IPS-15b (cell line): ENCODE data around the gene PHKG2.
"Not testable (repeated sequence)": the region's sequence is repeated elsewhere in the genome, so short reads cannot be mapped to it uniquely, and the experiment has no call there.

Source experiments
- H3K27me3 ChIP-seq: one replicate; pipeline ENCODE4 v1.6.1; 2013; ENCODE audit warnings: low read length; ENCODE audit not compliant: control insufficient read depth, insufficient read depth
- H3K36me3 ChIP-seq: one replicate; pipeline ENCODE4 v1.6.1; 2013; ENCODE audit warnings: low read length; ENCODE audit not compliant: control insufficient read depth, insufficient read depth
- H3K4me1 ChIP-seq: one replicate; pipeline ENCODE4 v1.6.1; 2013; ENCODE audit warnings: mild to moderate bottlenecking, low read length; ENCODE audit not compliant: control insufficient read depth, insufficient read depth
- H3K4me3 ChIP-seq: one replicate; pipeline ENCODE4 v1.5.1; 2013; ENCODE audit warnings: low read depth, low read length
- H3K9ac ChIP-seq: one replicate; pipeline ENCODE4 v1.6.1; 2013; ENCODE audit warnings: low read depth, mild to moderate bottlenecking, low read length
- H3K9me3 ChIP-seq: one replicate; pipeline ENCODE4 v1.6.1; 2013; ENCODE audit warnings: mild to moderate bottlenecking, low read length; ENCODE audit not compliant: control insufficient read depth, insufficient read depth

Gene PHKG2, protein sequence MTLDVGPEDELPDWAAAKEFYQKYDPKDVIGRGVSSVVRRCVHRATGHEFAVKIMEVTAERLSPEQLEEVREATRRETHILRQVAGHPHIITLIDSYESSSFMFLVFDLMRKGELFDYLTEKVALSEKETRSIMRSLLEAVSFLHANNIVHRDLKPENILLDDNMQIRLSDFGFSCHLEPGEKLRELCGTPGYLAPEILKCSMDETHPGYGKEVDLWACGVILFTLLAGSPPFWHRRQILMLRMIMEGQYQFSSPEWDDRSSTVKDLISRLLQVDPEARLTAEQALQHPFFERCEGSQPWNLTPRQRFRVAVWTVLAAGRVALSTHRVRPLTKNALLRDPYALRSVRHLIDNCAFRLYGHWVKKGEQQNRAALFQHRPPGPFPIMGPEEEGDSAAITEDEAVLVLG

DNA sequence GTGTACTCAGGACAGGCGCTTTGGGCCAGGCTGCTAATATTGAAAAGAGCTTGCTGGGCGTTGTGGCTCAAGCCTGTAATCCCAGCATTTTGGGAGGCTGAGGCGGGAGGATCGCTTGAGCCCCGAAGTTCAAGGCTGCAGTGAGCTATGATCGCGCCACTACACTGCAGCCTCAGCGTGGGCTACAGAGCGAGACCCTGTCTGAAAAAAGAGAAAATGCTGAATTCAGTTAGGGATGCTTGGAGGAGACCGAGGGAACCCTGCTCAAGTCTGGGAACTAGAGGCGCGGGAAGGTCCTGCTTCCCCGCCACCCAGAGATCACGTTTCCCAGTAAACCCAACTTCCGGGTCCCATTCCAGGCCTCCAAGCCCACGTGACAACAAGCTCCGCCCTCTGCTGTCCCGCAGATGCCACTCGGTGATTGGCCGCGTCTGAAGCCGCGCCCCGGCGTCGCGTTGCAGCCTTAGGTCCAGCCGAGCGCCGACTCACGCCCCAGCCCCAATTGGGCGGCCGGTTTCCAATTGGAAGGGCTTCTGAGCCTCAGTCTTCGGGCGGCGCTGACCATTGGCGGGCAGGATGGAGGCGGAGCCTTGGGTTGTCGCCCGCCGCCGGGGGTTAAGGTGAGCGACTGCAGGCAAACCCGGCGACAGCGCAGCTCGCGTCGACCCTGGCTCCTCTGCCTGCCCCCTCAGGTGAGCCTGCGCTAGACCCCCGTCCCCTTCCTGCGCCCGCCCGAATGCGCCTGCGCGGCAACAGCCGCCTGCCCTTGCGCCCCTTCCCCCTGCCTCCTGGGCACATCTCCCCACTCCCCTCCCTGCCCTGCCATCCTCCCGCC, at the start of gene PHKG2:
PHKG2 (plus strand) TSS at position 627 of the 835 bp plus-strand sequence. CDS start 396 bp downstream, outside the sequence.
- Histone ChIP-seq H3K27me3 (no peaks in the 10 kb centered on the region), H3K4me1 (peaks cover 3% of the 10 kb centered on the region), H3K36me3 (peaks cover 13% of the 10 kb centered on the region), H3K9me3 (no peaks in the 10 kb centered on the region), H3K9ac (peak within 1 kb of the TSS; percentile 61), H3K4me3 (peak within 1 kb of the TSS; percentile 58)

- peak within 1 kb of the TSS; percentile 100 for H3K9ac ChIP-seq
- H3K4me3 ChIP-seq, result peak within 1 kb of the TSS; percentile 96
- no peaks in the 10 kb centered on the region for H3K9me3 ChIP-seq
- no peaks in the 10 kb centered on the region for H3K4me1 ChIP-seq
- peaks cover 31% of the 10 kb centered on the region for H3K27me3 ChIP-seq
- peaks cover 15% of the 10 kb centered on the region for H3K36me3 ChIP-seq
Measured at GRCh38 chr16:30698816-30699614, 49.2 kb upstream of the PHKG2 start, which contains the start of gene SRCAP. TSS of gene SRCAP (plus strand) at chr16:30699171. CDS start at chr16:30700825, 1,654 bp downstream.

- Histone ChIP-seq H3K4me3 (peak overlapping the region; percentile 96), H3K27me3 (peaks cover 26% of the 10 kb centered on the region), H3K9me3 (no peaks in the 10 kb centered on the region), H3K36me3 (peaks cover 22% of the 10 kb centered on the region), H3K9ac (peak overlapping the region; percentile 60), H3K4me1 (no peaks in the 10 kb centered on the region)
Measured at GRCh38 chr16:30699615-30700099, 48.6 kb upstream of the PHKG2 start.

- H3K9me3 ChIP-seq, result no peaks in the 10 kb centered on the region
- no peaks in the 10 kb centered on the region for H3K4me1 ChIP-seq
- H3K4me3 ChIP-seq, result no peak overlapping the region
- peaks cover 23% of the 10 kb centered on the region for H3K36me3 ChIP-seq
- H3K9ac ChIP-seq, result no peak overlapping the region
- peaks cover 18% of the 10 kb centered on the region for H3K27me3 ChIP-seq
Measured at GRCh38 chr16:30700491-30700890, 47.7 kb upstream of the PHKG2 start.

DNA sequence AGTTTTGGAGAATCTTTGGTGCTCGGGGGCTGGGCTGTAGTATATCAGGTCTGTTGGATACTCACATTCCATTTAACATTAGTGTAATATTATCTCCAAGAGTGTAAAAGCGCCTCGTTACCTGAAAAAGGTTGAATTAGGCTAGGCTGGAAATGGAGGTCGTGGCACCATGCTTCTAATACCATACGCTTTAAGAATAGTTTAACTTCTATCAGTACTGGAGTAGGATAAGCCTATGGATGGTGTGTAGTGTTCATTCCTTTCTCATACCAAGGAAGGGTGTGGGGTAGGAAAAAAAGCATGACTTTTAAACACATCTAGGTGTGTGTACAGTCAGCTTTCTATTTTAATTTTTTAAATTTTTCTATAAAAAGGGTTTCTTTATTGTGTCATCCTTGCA, 47.3 kb upstream of the PHKG2 start:
- H3K27me3 ChIP-seq, result peaks cover 15% of the 10 kb centered on the region
- H3K4me3 ChIP-seq, result no peak overlapping the region
- H3K36me3 ChIP-seq, result peaks cover 23% of the 10 kb centered on the region
- H3K9me3 ChIP-seq, result no peaks in the 10 kb centered on the region
- H3K9ac ChIP-seq, result no peak overlapping the region
- no peaks in the 10 kb centered on the region for H3K4me1 ChIP-seq

DNA sequence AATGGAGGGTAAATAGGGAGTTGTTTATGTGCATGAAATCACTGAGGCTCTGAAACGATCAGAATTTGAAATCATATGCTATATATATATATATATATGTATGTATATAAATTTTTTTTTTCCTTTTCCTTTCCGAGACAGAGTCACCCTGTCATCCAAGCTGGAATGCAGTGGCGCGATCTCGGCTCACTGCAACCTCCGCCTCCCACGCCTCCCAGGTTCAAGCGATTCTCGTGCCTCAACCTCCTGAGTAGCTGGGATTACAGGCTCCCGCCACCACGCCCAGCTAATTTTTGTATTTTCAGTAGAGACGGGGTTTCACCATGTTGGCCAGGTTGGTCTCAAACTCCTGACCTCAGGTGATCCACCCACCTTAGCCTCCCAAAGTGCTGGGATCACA, 45.2 kb upstream of the PHKG2 start:
- H3K4me3 ChIP-seq, H3K9ac ChIP-seq, H3K9me3 ChIP-seq, H3K4me1 ChIP-seq, H3K27me3 ChIP-seq: not testable (repeated sequence)
- peaks cover 36% of the 10 kb centered on the region for H3K36me3 ChIP-seq

- Histone ChIP-seq H3K9ac (no peak overlapping the region), H3K27me3 (no peaks in the 10 kb centered on the region), H3K9me3 (no peaks in the 10 kb centered on the region), H3K4me3 (no peak overlapping the region), H3K36me3 (peaks cover 40% of the 10 kb centered on the region), H3K4me1 (no peaks in the 10 kb centered on the region)
Measured at GRCh38 chr16:30703971-30704370, 44.3 kb upstream of the PHKG2 start.

DNA sequence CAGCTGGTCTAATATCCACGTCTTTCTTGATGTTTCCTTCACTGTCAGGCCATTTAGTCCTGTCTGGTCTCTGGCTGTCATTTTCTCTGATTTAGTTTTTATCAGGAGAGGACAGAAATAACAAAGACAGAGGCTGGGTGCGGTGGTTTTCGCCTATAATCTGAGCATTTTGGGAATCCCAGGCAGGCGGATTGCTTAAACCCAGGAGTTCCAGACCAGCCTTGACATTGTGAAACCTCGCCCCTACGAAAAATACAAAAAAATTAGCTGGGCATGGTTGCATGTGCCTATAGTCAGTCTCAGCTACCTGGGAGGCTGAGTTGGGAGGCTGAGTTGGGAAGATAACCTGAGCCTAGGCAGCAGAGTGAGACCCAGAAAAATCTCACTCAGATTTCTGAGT, 42.2 kb upstream of the PHKG2 start:
- H3K9ac ChIP-seq, result no peak overlapping the region

DNA sequence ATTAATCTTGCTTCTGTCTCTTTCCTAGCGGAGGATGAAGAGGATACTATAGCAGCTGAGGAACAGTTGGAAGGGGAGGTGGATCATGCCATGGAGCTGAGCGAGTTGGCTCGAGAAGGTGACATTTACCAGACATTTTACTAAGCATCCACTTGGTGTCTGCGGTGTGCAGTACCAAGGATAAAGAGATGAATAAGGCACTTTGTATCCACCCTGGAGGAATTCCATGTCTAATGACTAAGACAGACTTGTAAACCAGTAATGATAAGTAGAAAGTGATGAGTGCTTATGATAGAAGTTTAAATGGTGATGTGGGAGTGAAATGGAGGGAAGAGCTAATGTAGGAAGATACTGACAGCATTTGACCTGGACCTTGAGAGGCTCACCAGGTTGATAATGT, 37.3 kb upstream of the PHKG2 start:
- peaks cover 79% of the 10 kb centered on the region for H3K36me3 ChIP-seq
- no peaks in the 10 kb centered on the region for H3K27me3 ChIP-seq
- H3K9ac ChIP-seq, result no peak overlapping the region
- no peaks in the 10 kb centered on the region for H3K4me1 ChIP-seq
- no peaks in the 10 kb centered on the region for H3K9me3 ChIP-seq
- H3K4me3 ChIP-seq, result no peak overlapping the region

More for the DNA sequence above, 42.2 kb upstream of the PHKG2 start:
- Histone ChIP-seq H3K27me3 (no peaks in the 10 kb centered on the region), H3K4me1 (no peaks in the 10 kb centered on the region), H3K9me3 (no peaks in the 10 kb centered on the region), H3K36me3 (peaks cover 53% of the 10 kb centered on the region), H3K4me3 (no peak overlapping the region)

DNA sequence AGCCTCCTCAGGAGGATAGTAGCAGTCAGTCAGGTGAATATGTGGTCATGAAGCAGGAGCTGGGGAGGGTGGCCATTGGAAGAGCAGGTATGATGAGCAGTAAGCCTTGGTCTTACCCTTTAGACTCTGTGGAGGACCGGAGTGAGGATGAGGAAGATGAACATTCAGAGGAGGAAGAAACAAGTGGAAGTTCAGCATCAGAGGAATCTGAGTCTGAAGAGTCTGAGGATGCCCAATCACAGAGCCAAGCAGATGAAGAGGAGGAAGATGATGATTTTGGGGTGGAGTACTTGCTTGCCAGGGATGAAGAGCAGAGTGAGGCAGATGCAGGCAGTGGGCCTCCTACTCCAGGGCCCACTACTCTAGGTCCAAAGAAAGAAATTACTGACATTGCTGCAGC, 36.5 kb upstream of the PHKG2 start:
- Histone ChIP-seq H3K9ac (no peak overlapping the region), H3K27me3 (no peaks in the 10 kb centered on the region), H3K36me3 (peaks cover 85% of the 10 kb centered on the region), H3K4me1 (no peaks in the 10 kb centered on the region), H3K4me3 (no peak overlapping the region), H3K9me3 (no peaks in the 10 kb centered on the region)

DNA sequence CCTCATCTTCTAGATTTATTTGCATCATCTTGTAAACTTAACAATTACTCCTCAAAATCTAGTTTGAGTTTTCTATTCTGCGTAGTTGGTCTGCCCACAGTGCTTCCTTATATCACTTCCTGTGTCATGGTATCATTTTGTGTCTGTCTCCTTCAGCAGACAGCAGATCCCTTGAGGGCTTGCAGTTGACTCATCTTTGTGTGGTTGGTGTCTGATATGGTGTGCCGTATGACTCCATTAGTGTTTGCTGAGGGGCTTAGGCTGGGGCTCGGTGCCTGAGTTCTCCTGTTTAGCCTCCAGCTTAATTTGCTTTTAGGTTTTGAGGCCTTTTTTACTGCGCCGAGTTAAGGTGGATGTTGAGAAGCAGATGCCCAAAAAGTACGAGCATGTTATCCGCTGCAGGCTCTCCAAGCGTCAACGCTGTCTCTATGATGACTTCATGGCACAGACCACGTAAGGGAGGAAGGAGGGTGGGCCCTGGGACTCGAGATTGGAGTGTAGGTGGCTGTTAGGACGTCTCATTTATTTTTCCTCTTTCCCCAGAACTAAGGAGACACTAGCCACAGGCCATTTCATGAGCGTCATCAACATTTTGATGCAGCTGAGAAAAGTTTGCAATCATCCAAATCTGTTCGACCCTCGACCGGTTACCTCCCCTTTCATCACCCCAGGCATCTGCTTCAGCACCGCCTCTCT, 32.3 kb upstream of the PHKG2 start:
- Histone ChIP-seq H3K9me3 (no peaks in the 10 kb centered on the region), H3K27me3 (no peaks in the 10 kb centered on the region), H3K9ac (no peak overlapping the region), H3K4me3 (no peak overlapping the region), H3K36me3 (peaks cover 65% of the 10 kb centered on the region), H3K4me1 (no peaks in the 10 kb centered on the region)
